ENCODE results near the gene GLP2R. TPM values are rescaled to one million over a fixed set of nuclear protein-coding genes. Genes with fewer than 3 reads are reported as not detected.
"Not testable (repeated sequence)": the region's sequence is repeated elsewhere in the genome, so short reads cannot be mapped to it uniquely, and the experiment has no call there.

The GLP2R gene
- total RNA-seq, 1 donor from 2014 or later: 0.92 TPM

- DNase-seq: peak; percentile 16
These were observed 74.4 kb downstream of the GLP2R start for GRCh38 chr17:9900044-9900594.

DNA sequence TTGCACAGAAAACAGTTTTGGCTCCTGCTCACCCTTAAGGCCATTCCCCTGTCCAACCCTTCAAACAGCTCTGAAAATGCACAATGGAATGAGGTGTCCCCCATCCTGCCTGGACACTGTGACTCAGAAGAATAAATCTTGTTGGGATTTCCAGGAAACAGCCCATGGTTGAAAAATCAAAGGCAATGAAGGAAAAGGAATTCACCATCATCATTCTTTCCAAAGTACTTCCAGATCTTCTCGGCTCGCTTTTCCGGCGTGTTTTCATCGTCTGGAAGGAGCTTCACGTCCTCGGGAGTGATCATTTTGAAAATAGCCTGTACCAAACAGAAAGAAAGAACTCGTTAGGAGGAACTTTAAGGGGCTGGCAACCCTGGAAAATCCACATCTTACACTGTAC is 75.1 kb downstream of the GLP2R start:
- DNase-seq: peak; percentile 86

DNA sequence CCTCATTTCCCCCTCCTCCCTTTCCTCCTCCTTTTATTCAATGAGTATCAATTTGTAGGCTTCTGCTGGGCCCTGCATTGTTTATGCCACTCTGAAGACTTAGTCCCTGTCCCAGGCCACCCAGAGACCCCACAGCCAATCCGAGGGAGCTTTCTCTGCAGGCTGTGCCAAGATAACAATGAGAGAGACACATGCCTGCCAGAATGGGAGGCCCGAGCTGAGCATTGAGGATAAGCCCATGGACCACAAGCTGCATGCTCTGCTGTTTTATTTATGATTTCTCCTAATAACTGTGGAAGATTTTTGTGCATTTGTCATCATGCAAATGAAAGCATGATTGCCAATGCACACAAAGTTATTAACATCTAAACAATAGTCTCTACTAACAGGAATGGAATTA is 76.4 kb downstream of the GLP2R start:
- DNase-seq: peak; percentile 58

- DNase-seq: no peak
These were observed 78.8 kb downstream of the GLP2R start for GRCh38 chr17:9904277-9905077.

DNA sequence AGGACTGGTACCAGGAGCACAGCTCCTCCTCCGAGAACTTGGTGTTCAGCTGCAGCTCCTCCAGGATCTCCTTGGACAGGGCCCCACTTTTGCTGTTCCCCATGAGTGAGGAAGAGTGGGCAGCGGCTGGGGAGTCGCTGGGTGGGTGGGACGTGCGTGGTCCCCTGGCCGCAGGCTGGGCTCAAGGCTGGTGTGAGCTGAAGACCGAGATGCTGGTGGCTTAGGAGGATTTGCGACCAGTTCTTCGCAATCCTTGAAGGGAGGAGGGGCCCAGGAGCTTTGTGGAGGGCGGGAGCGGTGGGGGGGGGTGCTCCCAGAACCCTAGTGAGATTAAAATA is 79.3 kb downstream of the GLP2R start, which contains the start of gene RCVRN:
RCVRN (minus strand) TSS at position 194 of the 338 bp plus-strand sequence; CDS start at position 103, 91 bp downstream.
- DNase-seq: no peak

DNA sequence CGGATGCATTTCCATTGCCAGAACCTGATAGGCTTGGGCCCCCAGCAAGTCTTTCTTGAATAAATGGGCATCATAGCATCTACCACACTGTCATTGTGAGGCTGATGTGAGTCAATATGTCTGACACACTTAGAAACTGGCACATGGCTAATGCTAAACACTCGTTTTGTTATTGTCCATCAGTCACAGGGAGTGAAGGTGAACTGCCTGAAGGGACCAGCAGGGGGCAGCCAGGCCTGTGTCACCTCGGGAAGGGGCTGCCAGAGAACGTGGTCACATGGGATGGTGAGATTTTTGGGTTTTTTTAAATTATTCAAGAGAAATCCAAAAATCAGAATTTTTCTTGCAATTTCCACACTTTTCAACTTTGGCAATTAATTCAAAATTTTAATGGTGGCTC is 80.2 kb downstream of the GLP2R start:
- peak; percentile 43 for DNase-seq

- DNase-seq: no peak
These were observed 80.9 kb downstream of the GLP2R start for GRCh38 chr17:9906616-9907015.

DNA sequence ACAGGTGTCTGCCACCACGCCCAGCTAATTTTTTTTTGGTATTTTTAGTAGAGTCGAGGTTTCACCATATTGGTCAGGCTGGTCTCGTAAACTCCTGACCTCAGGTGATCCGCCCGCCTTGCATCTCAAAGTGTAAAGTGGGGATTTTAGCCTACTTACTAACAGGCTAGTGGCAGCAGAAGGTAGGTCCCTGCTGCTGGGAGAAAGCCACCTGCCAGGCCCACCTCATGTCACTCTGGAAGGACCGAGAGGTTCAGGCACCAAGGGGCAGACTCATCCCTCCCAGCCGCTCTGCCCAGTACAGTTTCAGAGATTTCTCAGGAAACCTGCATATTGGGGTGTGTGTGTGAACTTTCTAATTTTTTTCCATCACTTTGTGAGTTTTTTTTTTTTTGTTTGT is 81.4 kb downstream of the GLP2R start:
- no peak for DNase-seq

GRCh38 chr17:9907883-9908648 is 82.3 kb downstream of the GLP2R start:
- no peak for DNase-seq

DNA sequence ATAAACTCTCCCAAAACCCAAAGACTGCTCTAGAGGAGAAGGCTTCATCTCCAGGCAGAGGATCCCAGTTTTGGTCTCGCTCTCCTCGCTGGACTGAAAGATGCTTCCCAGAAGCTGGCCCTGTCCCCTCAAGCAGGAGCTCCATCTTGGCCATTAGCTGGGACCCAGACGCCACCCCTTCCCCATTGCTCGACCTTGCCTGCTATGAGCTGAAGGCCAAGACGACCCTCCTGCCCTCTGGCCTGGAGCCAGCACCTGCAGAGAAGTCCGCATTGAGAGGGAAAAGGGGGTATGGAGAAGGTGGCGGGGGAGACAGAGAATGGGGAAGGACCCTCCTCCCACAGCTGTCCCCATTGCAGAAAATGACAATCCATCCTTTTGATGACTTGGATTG is 82.9 kb downstream of the GLP2R start:
- no peak for DNase-seq

DNA sequence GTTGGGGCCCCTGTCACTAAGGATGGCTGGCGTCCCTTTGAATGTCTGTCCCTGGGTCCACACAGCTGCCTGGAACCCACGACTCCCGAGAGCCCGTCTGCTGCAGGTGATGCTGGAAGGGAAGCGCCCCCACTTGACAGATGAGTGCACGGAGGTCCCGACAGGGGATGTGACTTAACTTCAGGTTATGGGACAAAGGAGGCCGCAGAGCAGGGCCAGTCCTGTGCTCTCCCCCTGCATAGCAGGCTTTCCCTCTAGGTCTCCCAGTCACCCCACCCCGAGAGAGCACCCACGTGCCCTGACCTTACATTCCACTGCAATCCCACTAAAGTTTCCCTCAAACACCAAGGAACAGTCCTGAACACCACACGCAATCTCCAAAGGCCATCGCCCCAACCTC is 85.4 kb downstream of the GLP2R start:
- no peak for DNase-seq

DNA sequence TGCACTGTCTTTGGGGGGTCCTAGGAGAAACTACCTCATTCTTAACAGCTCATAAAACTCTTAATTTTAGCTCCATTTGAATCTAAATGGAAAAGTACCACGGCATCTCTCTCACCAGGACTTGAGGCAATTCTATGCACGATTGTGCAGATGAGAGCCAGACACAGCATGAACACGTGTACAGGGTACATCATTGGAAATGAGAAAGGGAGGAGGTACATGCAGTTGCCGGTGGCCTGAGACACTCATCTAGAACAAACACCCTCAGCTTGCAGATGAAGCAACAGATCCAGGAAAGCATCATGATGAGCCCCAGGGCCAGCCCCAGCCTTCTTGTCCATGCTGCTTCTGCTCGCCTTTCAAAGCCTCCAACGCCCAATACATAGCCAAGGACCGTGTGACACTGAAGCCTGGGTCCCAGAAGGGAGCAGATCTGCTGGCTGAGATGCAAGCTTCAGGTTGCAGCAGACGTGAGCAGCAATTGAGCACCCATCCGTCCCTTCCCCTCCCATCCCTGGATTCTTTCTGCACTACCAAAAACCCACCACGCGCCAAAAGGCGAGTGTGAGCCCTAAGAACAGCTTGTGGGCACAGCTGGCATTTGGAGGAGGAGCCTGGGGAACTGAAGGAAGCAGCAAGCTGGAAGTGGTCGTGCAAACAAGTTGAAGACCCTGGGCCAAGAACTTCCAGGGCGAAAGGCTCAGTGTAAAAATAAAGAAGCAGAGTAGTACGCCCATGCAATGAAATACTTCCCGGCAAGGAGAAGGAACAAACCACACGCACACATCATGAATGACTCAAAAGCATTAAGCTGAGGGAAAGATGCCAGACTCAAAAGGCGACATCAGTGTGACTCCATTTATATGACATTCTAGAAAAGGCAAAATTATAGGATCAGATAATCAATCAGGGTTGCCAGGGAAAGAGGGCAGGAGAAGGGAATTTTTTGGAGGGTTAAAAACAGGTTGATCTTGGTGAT is 86.7 kb downstream of the GLP2R start:
- DNase-seq: no peak

GRCh38 chr17:9913476-9913875 is 87.8 kb downstream of the GLP2R start:
- DNase-seq: no peak

GRCh38 chr17:9916108-9916507 is 90.4 kb downstream of the GLP2R start:
- no peak for DNase-seq

GRCh38 chr17:9917131-9917530 is 91.4 kb downstream of the GLP2R start:
- DNase-seq: no peak

DNA sequence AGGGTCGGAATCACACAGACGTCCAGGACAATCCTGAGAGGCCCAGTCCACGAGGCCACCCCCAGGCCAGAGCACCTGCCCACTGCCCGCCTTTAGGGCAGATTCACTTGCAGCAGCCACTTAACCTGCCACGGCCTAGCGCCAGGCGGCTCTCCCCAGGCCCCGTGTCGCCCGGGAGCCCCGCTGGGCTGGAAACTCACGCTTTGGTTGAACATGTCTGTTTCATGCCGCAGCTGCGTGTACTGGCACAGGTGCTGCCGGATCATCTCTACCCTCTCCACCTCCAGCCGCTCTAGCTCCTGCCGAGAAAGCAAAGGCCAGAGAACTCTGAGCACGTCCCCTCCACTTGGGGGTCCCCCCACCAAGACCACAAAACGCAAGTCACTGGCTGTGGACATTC is 92.1 kb downstream of the GLP2R start:
- DNase-seq: no peak

DNA sequence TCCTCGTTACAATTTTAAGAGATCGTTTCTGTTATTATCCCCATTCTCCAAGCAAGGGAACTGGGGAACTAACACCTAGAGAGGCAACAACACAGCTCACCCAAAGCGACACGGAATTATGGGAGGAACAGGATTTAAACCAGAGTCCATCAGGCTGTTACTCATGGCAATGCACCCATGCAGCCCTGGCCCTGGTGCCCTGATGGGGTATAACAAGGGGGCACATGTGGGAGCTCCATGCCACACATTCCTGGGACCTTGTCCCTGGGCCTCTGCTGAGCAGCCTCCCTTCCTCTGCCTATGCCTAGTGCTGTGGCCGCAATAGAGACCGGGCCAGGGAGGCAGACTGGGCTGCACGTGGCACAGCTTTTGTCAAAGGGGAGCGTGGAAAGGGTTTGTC is 92.6 kb downstream of the GLP2R start:
- no peak for DNase-seq

DNA sequence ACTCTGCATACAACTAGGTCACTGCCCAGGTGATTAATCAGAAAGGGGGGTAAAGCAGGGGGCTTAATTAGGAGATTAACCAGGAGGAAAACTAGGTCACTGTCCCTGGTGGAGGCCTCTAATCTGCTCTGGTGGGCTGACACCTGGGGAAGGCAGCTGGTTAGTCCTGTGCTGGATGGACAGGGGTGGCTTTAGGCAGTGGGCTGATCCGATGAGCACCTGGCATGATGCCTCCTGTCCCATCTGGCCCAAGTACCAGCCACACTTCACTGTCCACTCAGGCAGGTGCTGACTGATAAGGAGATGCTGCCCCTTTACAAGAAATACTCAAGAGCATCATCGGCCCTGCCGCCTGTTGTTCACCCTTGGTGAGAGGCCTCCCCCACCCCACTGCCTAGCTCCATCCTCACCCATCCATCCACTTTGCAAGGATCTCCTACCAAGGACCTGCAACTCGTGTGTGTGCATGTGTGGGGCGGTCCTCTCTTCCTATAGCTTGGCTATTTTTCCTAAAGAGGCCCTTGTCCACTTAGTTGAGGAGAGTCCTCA is 93.2 kb downstream of the GLP2R start:
- DNase-seq: no peak

- not testable (repeated sequence) for DNase-seq
These were observed 95.5 kb downstream of the GLP2R start for GRCh38 chr17:9921216-9921615.

- no peak for DNase-seq
These were observed 96.5 kb downstream of the GLP2R start for GRCh38 chr17:9922012-9922848.

- DNase-seq: peak; percentile 91
These were observed 99.0 kb downstream of the GLP2R start for GRCh38 chr17:9924735-9925191.
